NCI-H1436 treated with DMSO at 0.1 percent for 48 hours (cell line): ENCODE results near the gene NPFF.

Source experiments
- DNase-seq: peaks from one replicate; lab custom pipeline; 2025; lab: John Stamatoyannopoulos, UW

NPFF gene

GRCh38 chr12:53474819-53475218 is 32.5 kb downstream of the NPFF start:
- no peak for DNase-seq

- no peak for DNase-seq
Measured at GRCh38 chr12:53474077-53474476, 33.2 kb downstream of the NPFF start.

GRCh38 chr12:53472056-53472582 is 35.2 kb downstream of the NPFF start:
- DNase-seq: no peak

- no peak for DNase-seq
Measured at GRCh38 chr12:53468282-53468681, 39.0 kb downstream of the NPFF start.

- no peak for DNase-seq
Measured at GRCh38 chr12:53467880-53468279, 39.4 kb downstream of the NPFF start.

- DNase-seq: no peak
Measured at GRCh38 chr12:53467082-53467481, 40.2 kb downstream of the NPFF start.

GRCh38 chr12:53466640-53467039 is 40.6 kb downstream of the NPFF start:
- no peak for DNase-seq

GRCh38 chr12:53465679-53466078 is 41.6 kb downstream of the NPFF start:
- no peak for DNase-seq

- no peak for DNase-seq
Measured at GRCh38 chr12:53464685-53465418, 42.4 kb downstream of the NPFF start.

- DNase-seq: no peak
Measured at GRCh38 chr12:53463802-53464560, 43.3 kb downstream of the NPFF start.

- DNase-seq: no peak
Measured at GRCh38 chr12:53462935-53463334, 44.3 kb downstream of the NPFF start.

- no peak for DNase-seq
Measured at GRCh38 chr12:53461591-53461990, 45.7 kb downstream of the NPFF start.

GRCh38 chr12:53461059-53461458 is 46.2 kb downstream of the NPFF start:
- no peak for DNase-seq

- DNase-seq: no peak
Measured at GRCh38 chr12:53459097-53459496, 48.2 kb downstream of the NPFF start.
